ENCODE measurements around the gene GSTK1.

GSTK1 gene

DNA sequence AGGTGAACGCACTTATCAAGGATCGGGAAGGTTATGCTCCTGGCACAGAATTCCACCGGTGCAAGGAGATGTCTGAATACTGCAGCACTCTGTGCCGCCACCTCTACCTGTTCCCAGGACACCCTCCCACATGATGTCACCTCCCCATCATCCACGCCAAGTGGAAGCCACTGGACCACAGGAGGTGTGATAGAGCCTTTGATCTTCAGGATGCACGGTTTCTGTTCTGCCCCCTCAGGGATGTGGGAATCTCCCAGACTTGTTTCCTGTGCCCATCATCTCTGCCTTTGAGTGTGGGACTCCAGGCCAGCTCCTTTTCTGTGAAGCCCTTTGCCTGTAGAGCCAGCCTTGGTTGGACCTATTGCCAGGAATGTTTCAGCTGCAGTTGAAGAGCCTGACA, 41.7 kb downstream of the GSTK1 start:
- ChIA-PET CTCF (interaction anchor here (1.3 to 3.9 kb wide), 8 partner anchors 8 to 64 kb away, joined by 3 to 33 read pairs (median 6); partner anchors contain the start of genes CASP2 and CLCN1), POLR2A (interaction anchor here (0.7 kb wide), 1 partner anchor 17 kb away, joined by 3 read pairs; the partner anchor contains the start of gene CASP2)
- no peak for DNase-seq (ENCODE audit: extremely low spot score)
- TF ChIP-seq, protein P1, sequence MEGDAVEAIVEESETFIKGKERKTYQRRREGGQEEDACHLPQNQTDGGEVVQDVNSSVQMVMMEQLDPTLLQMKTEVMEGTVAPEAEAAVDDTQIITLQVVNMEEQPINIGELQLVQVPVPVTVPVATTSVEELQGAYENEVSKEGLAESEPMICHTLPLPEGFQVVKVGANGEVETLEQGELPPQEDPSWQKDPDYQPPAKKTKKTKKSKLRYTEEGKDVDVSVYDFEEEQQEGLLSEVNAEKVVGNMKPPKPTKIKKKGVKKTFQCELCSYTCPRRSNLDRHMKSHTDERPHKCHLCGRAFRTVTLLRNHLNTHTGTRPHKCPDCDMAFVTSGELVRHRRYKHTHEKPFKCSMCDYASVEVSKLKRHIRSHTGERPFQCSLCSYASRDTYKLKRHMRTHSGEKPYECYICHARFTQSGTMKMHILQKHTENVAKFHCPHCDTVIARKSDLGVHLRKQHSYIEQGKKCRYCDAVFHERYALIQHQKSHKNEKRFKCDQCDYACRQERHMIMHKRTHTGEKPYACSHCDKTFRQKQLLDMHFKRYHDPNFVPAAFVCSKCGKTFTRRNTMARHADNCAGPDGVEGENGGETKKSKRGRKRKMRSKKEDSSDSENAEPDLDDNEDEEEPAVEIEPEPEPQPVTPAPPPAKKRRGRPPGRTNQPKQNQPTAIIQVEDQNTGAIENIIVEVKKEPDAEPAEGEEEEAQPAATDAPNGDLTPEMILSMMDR (IDR thresholded peaks at IDR 0.05; ENCODE audit: control extremely low read depth, extremely low read depth, low read depth, missing control alignments): no peak

DNA sequence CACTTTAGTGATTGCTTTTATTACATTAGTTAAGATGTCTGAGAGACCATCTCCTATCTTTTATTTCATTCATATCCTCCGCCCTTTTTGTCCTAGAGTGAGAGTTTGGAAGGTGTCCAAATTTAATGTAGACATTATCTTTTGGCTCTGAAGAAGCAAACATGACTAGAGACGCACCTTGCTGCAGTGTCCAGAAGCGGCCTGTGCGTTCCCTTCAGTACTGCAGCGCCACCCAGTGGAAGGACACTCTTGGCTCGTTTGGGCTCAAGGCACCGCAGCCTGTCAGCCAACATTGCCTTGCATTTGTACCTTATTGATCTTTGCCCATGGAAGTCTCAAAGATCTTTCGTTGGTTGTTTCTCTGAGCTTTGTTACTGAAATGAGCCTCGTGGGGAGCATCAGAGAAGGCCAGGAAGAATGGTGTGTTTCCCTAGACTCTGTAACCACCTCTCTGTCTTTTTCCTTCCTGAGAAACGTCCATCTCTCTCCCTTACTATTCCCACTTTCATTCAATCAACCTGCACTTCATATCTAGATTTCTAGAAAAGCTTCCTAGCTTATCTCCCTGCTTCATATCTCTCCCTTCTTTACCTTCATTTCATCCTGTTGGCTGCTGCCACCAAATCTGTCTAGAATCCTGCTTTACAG, 42.3 kb downstream of the GSTK1 start:
- no peak for DNase-seq (ENCODE audit: extremely low spot score)
- TF ChIP-seq, protein P1 (IDR thresholded peaks at IDR 0.05; ENCODE audit: control extremely low read depth, extremely low read depth, low read depth, missing control alignments): peak; percentile 42
- POLR2A ChIA-PET: interaction anchor here (0.7 kb wide), 1 partner anchor 18 kb away, joined by 3 read pairs; the partner anchor contains the start of gene CASP2
- CTCF ChIA-PET: interaction anchor here (0.7 to 3.9 kb wide), 11 partner anchors 9 to 65 kb away, joined by 3 to 33 read pairs (median 3); partner anchors contain the start of genes CASP2 and CLCN1

- ChIA-PET POLR2A (no interaction called here), CTCF (interaction anchor here (1.1 to 2.8 kb wide), 4 partner anchors 9 to 68 kb away, joined by 3 to 23 read pairs (median 10); no protein-coding TSS in a partner anchor)
- DNase-seq (ENCODE audit: extremely low spot score): no peak
- TF ChIP-seq, protein P1 (IDR thresholded peaks at IDR 0.05; ENCODE audit: control extremely low read depth, extremely low read depth, low read depth, missing control alignments): no peak
Observed at GRCh38 chr7:143308632-143309031, 45.4 kb downstream of the GSTK1 start.

GRCh38 chr7:143314127-143314526, 50.9 kb downstream of the GSTK1 start:
- no peak for DNase-seq (ENCODE audit: extremely low spot score)
- TF ChIP-seq, protein P1 (IDR thresholded peaks at IDR 0.05; ENCODE audit: control extremely low read depth, extremely low read depth, low read depth, missing control alignments): no peak
- ChIA-PET CTCF (no interaction called here), POLR2A (no interaction called here)

GRCh38 chr7:143315776-143316175, 52.5 kb downstream of the GSTK1 start, which contains the start of gene CLCN1:
TSS of gene CLCN1 (plus strand) at chr7:143316111. CDS start at chr7:143316213, 102 bp downstream.
- POLR2A ChIA-PET: interaction anchor here (0.7 kb wide), 1 partner anchor 16 kb away, joined by 3 read pairs; no protein-coding TSS in a partner anchor
- no peak for DNase-seq (ENCODE audit: extremely low spot score)
- TF ChIP-seq, protein P1 (IDR thresholded peaks at IDR 0.05; ENCODE audit: control extremely low read depth, extremely low read depth, low read depth, missing control alignments): no peak
- CTCF ChIA-PET: interaction anchor here (0.8 to 2.0 kb wide), 10 partner anchors 9 to 101 kb away, joined by 3 to 8 read pairs (median 5); no protein-coding TSS in a partner anchor

DNA sequence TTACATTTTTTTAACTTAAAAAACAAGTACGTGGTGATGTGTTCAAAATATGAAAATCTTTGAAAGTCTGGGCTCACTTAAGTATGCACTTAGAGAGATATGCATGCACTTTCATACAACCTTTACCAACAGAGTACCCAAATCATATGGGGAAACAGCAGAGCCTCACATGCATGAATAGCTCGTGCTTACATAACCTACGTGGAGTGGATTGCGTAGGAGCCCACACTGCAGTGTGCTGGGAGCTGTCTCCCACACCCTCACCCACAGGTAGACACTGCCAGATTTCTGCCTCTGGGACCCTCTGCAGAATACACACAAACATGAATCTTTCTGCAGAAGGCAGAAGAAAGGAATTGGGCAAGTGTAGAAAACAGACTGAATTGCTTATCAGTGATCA, 53.3 kb downstream of the GSTK1 start:
- CTCF ChIA-PET: interaction anchor here (0.8 to 2.0 kb wide), 7 partner anchors 11 to 102 kb away, joined by 4 to 8 read pairs (median 5); no protein-coding TSS in a partner anchor
- TF ChIP-seq, protein P1 (IDR thresholded peaks at IDR 0.05; ENCODE audit: control extremely low read depth, extremely low read depth, low read depth, missing control alignments): no peak

More for the DNA sequence above, 53.3 kb downstream of the GSTK1 start:
- DNase-seq (ENCODE audit: extremely low spot score): no peak
- POLR2A ChIA-PET: interaction anchor here (0.7 kb wide), 1 partner anchor 17 kb away, joined by 3 read pairs; no protein-coding TSS in a partner anchor

Data from GM10248 (cell line).